DOHH2 (cell line): ENCODE data around the gene MYO1B.

Source experiments
- CTCF ChIP-seq: fragments of 200-600 bp; sonication (generic); IDR thresholded peaks from one replicate; pipeline ENCODE4 v1.5.1; 2014; ENCODE audit warnings: antibody characterized with exemption, mild to moderate bottlenecking, low read depth, low read length; ENCODE audit not compliant: poor library complexity, severe bottlenecking
- EZH2phosphoT487 ChIP-seq: fragments of 200-600 bp; sonication (generic); IDR thresholded peaks from 2 replicates; pipeline ENCODE4 v1.6.1; 2017; ENCODE audit warnings: borderline replicate concordance, mild to moderate bottlenecking, antibody characterized with exemption, low read length, moderate library complexity, mixed read lengths

- TF ChIP-seq CTCF = no peak
- no peak for TF ChIP-seq EZH2phosphoT487
These were observed 148.8 kb downstream of the MYO1B start for GRCh38 chr2:191394043-191394442.
